GM18508 (cell line): ENCODE results near the gene ART5.
"Not testable (repeated sequence)": the region's sequence is repeated elsewhere in the genome, so short reads cannot be mapped to it uniquely, and the experiment has no call there.

Source experiments
- ATAC-seq: cut with Tn5 transposase; IDR thresholded peaks from one replicate; pipeline ENCODE4 v1.9.1; 2021; ENCODE audit warnings: moderate number of reproducible peaks; ENCODE audit not compliant: insufficient read depth, unreplicated experiment

The ART5 gene

GRCh38 chr11:3626250-3626960 lies 15.4 kb downstream of the ART5 start:
- no peak for ATAC-seq

GRCh38 chr11:3623767-3624458 lies 17.9 kb downstream of the ART5 start:
- no peak for ATAC-seq

- ATAC-seq, result no peak
Observed at GRCh38 chr11:3623121-3623520, 18.7 kb downstream of the ART5 start.

- ATAC-seq, result no peak
Observed at GRCh38 chr11:3622521-3622920, 19.3 kb downstream of the ART5 start.

- ATAC-seq, result no peak
Observed at GRCh38 chr11:3617990-3618389, 23.8 kb downstream of the ART5 start.

- ATAC-seq, result no peak
Observed at GRCh38 chr11:3616721-3617460, 24.9 kb downstream of the ART5 start.

GRCh38 chr11:3615998-3616397 lies 25.8 kb downstream of the ART5 start:
- no peak for ATAC-seq

GRCh38 chr11:3614742-3615171 lies 27.0 kb downstream of the ART5 start:
- no peak for ATAC-seq

GRCh38 chr11:3613998-3614741 lies 27.6 kb downstream of the ART5 start:
- no peak for ATAC-seq

GRCh38 chr11:3611976-3612678 lies 29.7 kb downstream of the ART5 start:
- no peak for ATAC-seq

GRCh38 chr11:3610846-3611245 lies 30.9 kb downstream of the ART5 start:
- no peak for ATAC-seq

GRCh38 chr11:3609416-3610265 lies 32.2 kb downstream of the ART5 start:
- ATAC-seq, result no peak

- ATAC-seq, result no peak
Observed at GRCh38 chr11:3605771-3606203, 36.0 kb downstream of the ART5 start.

GRCh38 chr11:3605283-3605662 lies 36.5 kb downstream of the ART5 start:
- ATAC-seq, result no peak

GRCh38 chr11:3604167-3604566 lies 37.6 kb downstream of the ART5 start:
- no peak for ATAC-seq

- not testable (repeated sequence) for ATAC-seq
Observed at GRCh38 chr11:3600201-3600600, 41.6 kb downstream of the ART5 start.

- not testable (repeated sequence) for ATAC-seq
Observed at GRCh38 chr11:3597743-3598142, 44.0 kb downstream of the ART5 start.

GRCh38 chr11:3591326-3591725 lies 50.5 kb downstream of the ART5 start:
- ATAC-seq, result not testable (repeated sequence)

GRCh38 chr11:3590193-3590592 lies 51.6 kb downstream of the ART5 start:
- ATAC-seq, result not testable (repeated sequence)
